ENCODE results near the gene BMP2K.

GRCh38 chr4:78922207-78922606 is 146.1 kb downstream of the BMP2K start:
- TF ChIP-seq CTCF (IDR thresholded peaks at IDR 0.05): no peak
- no peak for TF ChIP-seq POLR2A (IDR thresholded peaks at IDR 0.05)

All from testis (tissue), 2 donors.